Effector CD4-positive, alpha-beta T cell (primary cell): ENCODE data around the gene ADGRB2.
"Not testable (repeated sequence)": the region's sequence is repeated elsewhere in the genome, so short reads cannot be mapped to it uniquely, and the experiment has no call there.

Experiments used
- DNase-seq: peaks from one replicate; pipeline ENCODE4 v3.0.0-alpha.2; 2020

Gene ADGRB2

DNA sequence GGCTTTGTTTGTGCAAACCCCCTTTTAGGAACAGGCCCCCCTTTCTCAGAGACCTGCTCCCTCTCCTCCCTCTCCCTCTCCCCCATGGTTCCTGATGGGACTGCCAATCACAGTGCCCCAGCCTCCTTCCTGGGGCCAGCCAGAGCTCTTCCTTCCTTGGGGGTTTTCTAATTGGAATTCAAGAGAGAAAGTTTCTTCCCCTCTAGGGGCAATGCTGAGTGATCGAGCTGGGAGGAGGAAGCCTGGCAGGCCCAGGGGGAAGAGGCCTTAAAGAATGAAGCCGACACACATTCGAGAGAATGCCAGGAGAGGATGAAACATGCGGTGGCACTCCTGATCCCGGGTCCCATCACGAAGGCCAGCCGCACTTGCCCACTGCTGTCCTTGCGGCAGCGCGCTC is 39.0 kb downstream of the ADGRB2 start:
- no peak for DNase-seq

DNA sequence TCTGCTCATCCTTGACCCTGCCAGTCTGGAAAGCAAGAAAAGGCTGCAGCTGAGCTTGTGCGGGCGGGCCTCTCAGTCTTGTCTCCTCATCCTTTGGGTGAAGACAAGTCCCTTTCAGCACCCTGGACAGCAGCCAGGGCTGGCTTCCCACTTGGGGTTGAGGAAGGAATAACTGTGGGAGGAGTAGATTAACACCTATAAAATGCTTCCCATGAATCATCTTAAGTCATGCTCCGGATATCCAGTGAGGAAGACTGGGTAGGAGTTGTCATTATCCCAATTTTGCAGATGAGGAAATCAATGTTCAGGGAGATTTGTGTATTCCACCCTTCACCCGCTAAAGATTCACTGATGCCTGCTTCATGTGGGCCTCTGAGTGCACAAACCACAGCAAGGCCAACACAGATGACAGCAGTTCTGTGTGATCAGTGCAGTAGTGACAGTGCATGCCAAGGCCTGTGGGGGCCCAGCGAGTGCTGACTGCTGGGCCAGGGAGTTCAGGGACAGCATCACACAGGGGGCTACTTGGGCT is 40.2 kb downstream of the ADGRB2 start:
- peak; percentile 19 for DNase-seq

- no peak for DNase-seq
Observed at GRCh38 chr1:31718327-31718897, 45.7 kb downstream of the ADGRB2 start.

DNA sequence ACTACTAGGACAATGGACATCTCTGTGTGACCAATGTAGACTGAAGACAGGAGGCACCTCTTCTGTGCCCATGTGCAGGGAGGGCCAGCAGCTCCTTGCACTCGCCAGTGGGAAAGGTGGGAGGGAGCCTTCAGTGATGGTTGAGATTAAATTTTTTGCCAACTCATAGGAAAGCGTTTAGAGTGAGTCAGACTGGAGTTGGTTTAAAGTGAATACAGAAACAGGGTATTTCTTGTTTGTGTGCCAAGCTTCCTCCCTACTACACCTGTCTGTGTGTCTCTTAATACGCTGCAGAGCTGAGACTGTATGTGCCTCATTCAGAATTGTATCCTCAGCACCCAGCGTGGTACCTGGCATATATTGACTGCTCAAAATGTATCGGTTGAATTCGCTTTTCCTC is 46.8 kb downstream of the ADGRB2 start:
- DNase-seq: no peak

DNA sequence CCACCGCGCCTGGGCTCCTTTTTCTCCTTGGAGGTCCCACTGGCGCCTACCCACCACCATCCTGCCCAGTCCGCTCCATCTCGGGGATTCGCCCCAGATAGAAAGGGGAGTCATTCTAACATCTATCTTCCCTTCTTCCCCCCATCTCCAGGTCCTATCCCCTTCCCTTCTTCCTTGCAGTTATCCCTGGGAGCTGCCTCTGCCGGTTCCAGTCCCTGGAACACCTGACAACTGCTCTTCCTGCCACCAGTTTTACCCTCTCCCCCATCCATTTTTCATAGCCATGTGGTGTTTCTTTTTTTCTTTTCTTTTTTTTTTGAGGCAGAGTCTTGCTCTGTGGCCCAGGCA is 48.3 kb downstream of the ADGRB2 start:
- no peak for DNase-seq

- DNase-seq: no peak
Observed at GRCh38 chr1:31715087-31715872, 48.9 kb downstream of the ADGRB2 start.

- DNase-seq: no peak
Observed at GRCh38 chr1:31714442-31715086, 49.6 kb downstream of the ADGRB2 start.

DNA sequence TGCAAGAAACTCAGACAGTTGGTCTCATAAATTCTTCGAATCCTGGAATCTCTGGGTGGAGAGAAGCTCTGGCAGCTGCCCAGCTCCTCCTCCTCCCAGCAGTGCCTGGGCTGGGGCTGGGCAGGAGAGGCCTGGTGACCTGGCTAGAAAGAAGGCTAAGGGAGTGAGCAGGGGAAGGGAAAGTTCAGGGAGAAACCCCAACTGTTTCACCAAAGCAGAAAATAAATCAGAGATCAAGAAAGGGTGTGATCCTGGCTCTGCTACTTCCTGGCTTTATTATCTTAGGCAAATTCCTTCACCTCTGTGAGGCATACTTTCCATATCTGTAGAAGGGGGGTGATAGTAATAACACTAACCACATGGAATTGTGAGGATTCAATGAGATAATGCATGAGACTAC is 51.5 kb downstream of the ADGRB2 start:
- no peak for DNase-seq

DNA sequence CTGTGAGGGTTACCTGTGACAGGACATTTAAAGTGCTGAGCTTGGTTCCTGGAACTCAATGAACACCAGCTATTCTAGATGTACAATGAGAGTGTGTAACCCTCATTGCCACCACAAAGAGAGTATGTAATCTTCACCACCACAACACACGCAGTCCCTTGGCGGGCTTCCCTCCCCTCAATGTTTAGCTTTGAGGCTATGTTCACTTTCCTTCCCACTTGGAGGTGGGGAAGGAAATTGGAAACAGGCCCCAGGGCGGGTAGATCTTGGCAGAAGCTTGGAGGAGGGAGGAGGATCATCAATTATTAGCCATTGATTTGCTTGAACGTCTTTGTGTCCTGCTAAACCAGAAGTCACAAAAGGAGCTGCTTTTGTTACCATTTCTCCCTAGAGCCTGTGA is 52.1 kb downstream of the ADGRB2 start:
- DNase-seq: no peak

- DNase-seq: no peak
Observed at GRCh38 chr1:31708324-31708723, 55.8 kb downstream of the ADGRB2 start.

DNA sequence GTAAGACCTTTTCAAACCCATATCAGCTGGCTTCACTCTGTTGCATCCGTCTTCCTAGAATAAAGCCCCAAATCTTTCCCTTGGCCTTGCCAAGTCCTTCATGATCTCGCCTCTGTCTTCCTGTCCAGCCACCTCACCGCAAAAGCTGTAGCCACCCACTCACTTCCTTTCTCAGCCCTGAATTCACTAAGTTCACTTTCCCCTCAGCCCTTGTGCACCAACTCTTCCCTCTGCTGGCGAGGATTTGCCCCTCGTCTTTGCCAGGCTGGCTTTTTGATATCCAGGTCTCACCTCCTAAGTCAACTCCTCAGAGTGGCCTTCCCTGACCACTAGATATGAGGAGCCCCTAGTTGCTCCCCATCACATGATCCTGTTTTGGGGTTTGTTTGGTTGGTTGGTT is 56.4 kb downstream of the ADGRB2 start:
- DNase-seq: no peak

DNA sequence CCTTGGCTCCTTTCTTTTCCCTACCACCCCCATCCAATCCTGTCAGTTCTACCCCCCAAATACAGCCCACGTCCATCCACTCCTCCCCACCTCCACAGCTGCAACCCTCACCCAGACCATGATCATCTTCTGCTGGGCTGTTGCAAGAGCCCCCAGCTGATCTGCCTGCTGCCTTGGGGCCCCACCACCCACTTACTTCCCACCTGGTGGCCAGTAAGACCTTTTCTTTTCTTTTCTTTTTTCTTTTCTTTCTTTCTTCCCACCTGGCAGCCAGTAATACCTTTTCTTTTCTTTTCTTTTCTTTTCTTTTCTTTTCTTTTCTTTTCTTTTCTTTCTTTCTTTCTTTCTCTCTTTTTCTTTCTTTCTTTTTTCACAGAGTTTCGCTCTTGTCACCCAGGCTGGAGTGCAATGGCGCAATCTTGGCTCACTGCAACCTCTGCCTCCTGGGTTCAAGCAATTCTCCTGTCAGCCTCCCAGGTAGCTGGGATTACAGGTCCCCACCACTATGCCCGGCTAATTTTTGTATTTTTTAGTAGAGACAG is 57.0 kb downstream of the ADGRB2 start:
- not testable (repeated sequence) for DNase-seq

GRCh38 chr1:31706384-31707058 is 57.6 kb downstream of the ADGRB2 start:
- no peak for DNase-seq

DNA sequence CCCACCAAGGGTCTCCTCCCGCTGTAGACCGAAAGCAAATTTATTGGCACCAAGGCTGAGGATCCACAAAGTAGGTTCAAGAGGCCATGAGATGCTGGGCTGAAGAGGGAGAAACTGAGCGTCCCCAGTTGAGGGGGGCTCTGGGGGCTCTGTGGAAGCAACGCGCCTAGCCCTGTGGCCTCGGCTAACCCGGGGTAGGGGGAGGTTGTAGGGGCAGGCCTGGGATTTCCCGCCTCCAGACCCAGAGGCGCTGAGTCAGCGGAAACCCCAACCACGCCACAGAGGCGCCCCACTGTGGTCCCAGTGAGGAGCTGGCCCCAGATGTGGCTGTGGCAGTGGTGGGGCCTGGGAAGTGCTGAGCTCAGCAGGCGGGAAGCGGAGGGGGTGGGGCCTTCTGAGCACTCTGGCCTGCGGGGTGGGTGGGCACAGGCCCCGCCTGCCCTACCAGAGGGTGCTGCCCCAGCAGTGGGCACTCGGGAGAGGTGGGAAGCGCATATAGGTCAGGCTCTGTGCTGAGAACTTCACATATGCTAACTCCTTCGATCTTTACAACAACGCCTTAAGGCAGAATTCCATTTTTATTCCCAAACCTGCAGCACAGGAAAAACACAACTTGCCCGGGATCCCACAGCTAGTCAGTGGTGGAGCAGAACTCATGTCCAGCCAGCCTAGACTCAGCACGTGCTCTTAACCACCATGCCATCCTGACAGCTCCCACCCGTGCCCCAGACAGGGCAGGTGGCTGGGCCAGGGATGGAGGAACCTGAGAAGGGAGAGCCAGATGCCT is 58.9 kb downstream of the ADGRB2 start:
- peak; percentile 32 for DNase-seq

- no peak for DNase-seq
Observed at GRCh38 chr1:31704271-31705079, 59.7 kb downstream of the ADGRB2 start.

GRCh38 chr1:31703431-31704270 is 60.5 kb downstream of the ADGRB2 start, which contains the start of gene COL16A1:
Gene COL16A1 (minus strand): TSS chr1:31704017. CDS start chr1:31702193, 1,824 bp downstream.
- no peak for DNase-seq

DNA sequence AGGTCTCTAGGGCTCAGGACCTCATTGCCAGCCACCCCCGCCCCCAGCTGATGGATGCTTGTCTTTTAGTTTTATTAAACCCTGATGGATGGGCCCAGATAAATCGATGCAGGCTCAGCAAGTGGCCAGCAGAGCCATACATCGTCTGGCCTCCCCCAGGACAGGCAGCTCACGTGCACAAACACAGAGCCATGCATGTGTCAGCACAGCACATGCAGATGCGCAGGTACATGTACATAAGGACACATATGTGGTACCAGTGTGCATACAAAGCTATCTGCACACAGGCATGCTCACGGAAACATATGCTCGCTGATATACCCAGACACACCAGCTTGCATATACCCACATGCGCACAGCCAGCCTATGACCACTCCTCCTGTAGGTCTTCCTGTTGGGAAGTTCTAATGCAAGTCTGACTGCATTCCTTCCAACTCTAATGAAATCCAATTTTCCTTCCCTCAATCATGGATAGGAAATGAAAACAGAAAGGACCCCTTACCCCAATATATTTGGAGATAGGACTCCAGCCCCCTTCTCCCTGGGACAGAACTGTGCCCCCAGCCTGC is 61.2 kb downstream of the ADGRB2 start:
- no peak for DNase-seq

DNA sequence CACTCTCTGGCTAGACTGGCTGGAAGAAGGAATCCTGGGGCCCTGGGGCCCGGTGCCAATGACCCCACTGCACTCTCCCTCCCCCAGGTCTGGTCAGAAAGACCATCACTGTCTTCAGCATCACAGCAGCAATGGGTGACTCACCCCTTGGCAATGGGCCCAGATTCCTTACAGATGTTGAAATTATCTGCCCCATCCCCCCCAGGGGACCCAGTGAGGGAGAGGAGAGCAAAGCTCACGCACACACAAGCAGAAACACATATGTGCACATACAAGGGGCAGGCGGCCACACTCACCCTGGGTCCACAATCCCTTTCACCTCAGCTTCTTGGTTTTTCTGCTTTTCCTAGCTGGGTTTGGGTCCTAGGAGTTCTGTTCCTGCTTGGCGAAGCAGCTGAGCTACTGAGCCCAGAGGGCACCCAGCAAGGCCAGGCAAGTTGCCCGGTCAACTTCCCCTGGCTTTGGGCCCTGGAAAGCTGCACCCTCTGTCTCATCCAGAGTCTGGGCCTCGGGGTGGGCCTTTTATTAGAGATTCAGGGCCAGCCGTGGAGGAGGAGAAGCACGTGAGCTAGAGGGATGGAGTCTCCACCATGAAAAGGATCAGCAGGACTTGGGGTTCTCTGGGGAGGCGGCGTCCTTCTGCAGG is 62.9 kb downstream of the ADGRB2 start:
- no peak for DNase-seq

DNA sequence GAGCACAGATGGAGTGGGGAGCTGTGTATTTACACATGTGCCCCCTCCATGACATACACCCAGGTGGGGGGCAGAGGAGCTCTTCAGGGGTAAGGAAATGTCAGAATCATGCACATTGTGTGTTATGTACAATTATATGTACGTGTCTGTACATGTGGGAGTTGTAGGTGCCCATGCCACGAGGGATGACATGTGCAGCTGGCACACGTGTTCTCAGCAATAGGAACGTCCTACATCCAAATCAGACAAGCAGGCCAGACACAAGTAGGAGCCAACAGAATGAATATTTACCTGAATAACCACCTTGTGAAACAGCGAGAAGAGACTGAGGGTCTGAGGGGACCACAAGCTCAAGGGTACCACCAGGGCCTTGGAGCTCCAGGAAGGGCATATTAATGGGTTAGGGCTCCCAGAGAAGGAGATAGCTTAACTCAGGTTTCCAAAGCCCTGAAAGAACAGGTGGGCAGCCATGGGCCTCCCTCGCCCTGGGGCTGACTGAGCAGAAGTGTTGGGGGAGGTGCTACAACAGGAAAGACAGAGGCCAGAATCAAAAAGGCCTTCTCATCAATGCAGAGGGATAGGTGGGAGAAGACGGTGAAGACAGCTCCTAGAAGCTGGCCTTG is 63.6 kb downstream of the ADGRB2 start:
- no peak for DNase-seq
